AG04449 (cell line): ENCODE results near the gene MC2R.

Source experiments
- CTCF ChIA-PET: fragments of 350-600 bp; formaldehyde crosslinking; extraction: SDS; loops from one replicate; lab custom pipeline; 2021; ENCODE audit warnings: antibody characterized with exemption; lab: Yijun Ruan, JAX
- POLR2A ChIA-PET: fragments of 400-600, 350-600 bp; formaldehyde crosslinking; extraction: SDS; loops from one replicate; lab custom pipeline; 2020; ENCODE audit warnings: antibody characterized with exemption, inconsistent platforms; lab: Yijun Ruan, JAX
- DNase-seq: peaks from one replicate; pipeline ENCODE4 v3.0.0-alpha.2; 2010; ENCODE audit warnings: low read depth, low spot score
- H3K4me3 ChIP-seq: 2 replicates; pipeline ENCODE4 v1.5.1; 2011; ENCODE audit warnings: low read depth, mild to moderate bottlenecking, control low read depth, low read length
- TF ChIP-seq, protein P1 (sequence below): IDR thresholded peaks from one replicate; pipeline ENCODE4 v1.5.1; 2011; ENCODE audit warnings: mild to moderate bottlenecking, moderate library complexity, low read length, control low read depth, inconsistent platforms; ENCODE audit not compliant: insufficient read depth; ENCODE audit errors: missing control alignments

Gene MC2R

GRCh38 chr18:13910501-13910900 is 4.8 kb downstream of the MC2R start:
- ChIA-PET CTCF (no interaction called here), POLR2A (no interaction called here)
- no peak overlapping the region for H3K4me3 ChIP-seq
- no peak for DNase-seq
- TF ChIP-seq, protein P1, sequence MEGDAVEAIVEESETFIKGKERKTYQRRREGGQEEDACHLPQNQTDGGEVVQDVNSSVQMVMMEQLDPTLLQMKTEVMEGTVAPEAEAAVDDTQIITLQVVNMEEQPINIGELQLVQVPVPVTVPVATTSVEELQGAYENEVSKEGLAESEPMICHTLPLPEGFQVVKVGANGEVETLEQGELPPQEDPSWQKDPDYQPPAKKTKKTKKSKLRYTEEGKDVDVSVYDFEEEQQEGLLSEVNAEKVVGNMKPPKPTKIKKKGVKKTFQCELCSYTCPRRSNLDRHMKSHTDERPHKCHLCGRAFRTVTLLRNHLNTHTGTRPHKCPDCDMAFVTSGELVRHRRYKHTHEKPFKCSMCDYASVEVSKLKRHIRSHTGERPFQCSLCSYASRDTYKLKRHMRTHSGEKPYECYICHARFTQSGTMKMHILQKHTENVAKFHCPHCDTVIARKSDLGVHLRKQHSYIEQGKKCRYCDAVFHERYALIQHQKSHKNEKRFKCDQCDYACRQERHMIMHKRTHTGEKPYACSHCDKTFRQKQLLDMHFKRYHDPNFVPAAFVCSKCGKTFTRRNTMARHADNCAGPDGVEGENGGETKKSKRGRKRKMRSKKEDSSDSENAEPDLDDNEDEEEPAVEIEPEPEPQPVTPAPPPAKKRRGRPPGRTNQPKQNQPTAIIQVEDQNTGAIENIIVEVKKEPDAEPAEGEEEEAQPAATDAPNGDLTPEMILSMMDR, result no peak

DNA sequence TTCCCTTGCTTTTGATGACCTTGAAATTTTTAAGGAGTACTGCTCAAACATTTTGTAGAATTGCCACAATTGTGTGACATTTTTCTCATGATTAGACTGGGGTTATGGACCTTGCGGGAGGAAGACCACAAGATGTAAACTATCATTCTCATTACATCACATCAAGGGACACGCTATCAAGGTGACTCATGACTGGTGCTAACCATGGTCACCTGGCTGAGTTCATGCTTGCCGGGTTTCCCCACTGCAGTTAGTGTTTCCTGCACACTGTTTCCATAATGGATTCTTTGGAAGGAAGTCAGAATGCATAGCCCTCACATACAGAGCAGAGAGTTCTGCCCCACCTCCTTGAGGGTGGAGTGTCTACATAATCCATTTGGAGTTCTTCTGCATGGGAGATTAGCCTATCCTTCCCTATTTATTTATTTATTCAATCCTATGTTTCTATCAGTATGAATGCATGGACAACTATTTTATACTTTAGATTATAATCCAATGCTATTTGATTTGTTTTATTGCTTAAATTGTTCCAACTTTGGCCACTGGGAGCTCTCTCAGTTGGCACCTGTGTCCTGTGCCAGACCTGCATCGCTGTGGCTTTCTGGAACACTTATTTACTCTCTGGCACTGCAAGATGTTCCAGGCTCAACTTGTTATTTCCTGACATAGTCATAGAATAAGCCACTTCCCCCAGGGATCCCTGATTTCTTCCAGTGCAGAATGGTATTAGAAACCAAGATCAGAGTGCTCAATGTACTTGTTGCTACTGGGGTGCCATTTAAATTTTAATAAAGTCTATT is 6.0 kb downstream of the MC2R start:
- H3K4me3 ChIP-seq, result no peak overlapping the region
- no peak for DNase-seq
- TF ChIP-seq, protein P1, result no peak
- CTCF ChIA-PET, result no interaction called here
- POLR2A ChIA-PET, result no interaction called here

DNA sequence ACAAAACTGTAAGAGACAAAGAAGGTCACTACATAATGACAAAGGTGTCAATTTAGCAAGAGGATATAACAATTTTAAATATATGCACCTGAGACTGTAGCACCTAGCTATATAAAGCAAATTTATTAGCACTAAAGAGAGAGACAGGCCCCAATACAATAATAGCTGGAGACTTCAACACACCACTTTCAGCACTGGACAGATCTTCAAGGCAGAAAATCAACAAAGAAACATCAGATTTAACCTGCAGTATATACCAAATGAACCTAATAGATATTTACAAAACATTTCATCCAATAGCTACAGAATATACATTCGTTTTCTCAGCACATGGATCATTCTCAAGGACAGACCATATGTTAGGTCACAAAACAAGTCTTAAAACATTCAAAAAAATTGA is 14.7 kb downstream of the MC2R start:
- TF ChIP-seq, protein P1, result no peak
- ChIA-PET CTCF (no interaction called here), POLR2A (no interaction called here)
- H3K4me3 ChIP-seq, result no peak overlapping the region
- DNase-seq, result no peak

DNA sequence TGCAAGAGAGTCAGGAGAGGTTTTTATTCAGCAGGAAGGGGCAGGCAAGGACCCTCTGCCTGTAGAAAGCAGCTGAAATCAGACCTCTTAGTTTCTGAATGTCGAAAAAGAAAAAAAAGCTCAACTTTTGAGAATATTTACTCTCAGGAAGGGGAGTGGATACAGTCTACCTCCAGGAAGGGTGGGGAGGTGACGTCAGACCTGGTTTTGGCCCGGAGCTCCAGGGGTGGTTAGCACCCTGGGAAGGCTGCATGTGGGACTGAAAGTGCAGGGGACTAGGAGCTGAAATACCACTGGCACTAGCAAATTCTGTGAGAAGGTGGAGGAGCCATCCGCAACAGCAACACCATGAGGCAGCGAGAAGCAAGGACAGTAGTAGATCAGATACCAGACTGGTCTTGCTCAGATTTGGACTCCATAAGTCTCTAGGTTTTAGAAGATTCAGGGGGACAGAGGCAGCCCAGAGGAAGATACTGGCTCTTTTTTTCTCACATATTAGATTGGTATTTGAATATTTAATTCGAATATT is 19.8 kb downstream of the MC2R start:
- TF ChIP-seq, protein P1, result no peak
- CTCF ChIA-PET, result no interaction called here
- POLR2A ChIA-PET, result no interaction called here
- H3K4me3 ChIP-seq, result no peak overlapping the region
- DNase-seq, result no peak

DNA sequence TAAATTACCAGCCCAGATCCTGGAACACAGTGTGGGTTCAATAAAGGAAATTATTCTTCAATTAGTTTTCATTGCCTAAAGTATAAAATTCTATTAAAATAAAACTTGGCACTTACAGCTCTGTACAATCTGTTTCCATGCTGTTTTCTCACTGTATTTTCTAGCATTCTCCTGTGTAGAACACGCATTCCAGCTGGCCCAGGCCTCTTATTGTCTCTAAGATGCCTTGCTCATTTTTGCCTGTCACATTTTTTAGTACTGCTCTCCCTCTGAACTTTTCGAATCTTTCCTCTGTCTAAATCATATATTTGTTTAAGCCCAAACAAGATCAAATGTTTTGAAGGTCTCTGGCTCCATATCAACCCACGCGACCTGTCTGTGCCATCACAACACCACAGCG is 20.8 kb downstream of the MC2R start:
- DNase-seq, result no peak
- TF ChIP-seq, protein P1, result no peak
- H3K4me3 ChIP-seq, result no peak overlapping the region
- POLR2A ChIA-PET, result no interaction called here
- CTCF ChIA-PET, result no interaction called here

DNA sequence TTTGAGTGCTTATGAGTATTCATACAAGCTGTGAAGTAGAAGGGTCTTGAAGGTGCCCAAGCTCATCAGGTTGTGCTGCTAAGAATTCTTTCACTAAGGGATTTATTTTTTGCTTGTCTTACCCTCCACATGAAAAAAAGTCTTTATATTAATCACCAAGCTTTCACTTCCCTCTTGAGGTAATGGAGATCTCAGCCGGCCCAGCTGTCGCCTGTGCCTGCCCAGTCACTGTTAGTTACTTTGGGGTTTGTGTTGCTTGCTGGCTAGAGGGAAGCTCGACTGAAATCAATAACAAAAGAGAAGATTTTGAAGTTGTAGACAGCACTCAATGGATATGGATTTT is 21.9 kb downstream of the MC2R start:
- no peak for DNase-seq
- H3K4me3 ChIP-seq, result no peak overlapping the region
- TF ChIP-seq, protein P1, result no peak
- CTCF ChIA-PET, result no interaction called here
- POLR2A ChIA-PET, result no interaction called here
